Rectal smooth muscle tissue (tissue), 1 donor: ENCODE data around the gene FILIP1L.

Experiments
- H3K27ac ChIP-seq: one replicate; pipeline ENCODE4 v1.7.0; 2013; ENCODE audit warnings: low read depth, low read length, inconsistent platforms
- H3K27me3 ChIP-seq: one replicate; pipeline ENCODE4 v1.7.0; 2013; ENCODE audit warnings: low read length; ENCODE audit not compliant: control insufficient read depth, insufficient read depth
- H3K36me3 ChIP-seq: one replicate; pipeline ENCODE4 v1.7.0; 2013; ENCODE audit warnings: low read length; ENCODE audit not compliant: control insufficient read depth, insufficient read depth
- H3K4me1 ChIP-seq: one replicate; pipeline ENCODE4 v1.7.0; 2013; ENCODE audit warnings: low read length; ENCODE audit not compliant: control insufficient read depth, insufficient read depth
- H3K4me3 ChIP-seq: one replicate; pipeline ENCODE4 v1.7.0; 2013; ENCODE audit warnings: low read length
- H3K9ac ChIP-seq: one replicate; pipeline ENCODE4 v1.7.0; 2013; ENCODE audit warnings: low read length

The FILIP1L gene

GRCh38 chr3:99900248-99900647, 214.1 kb downstream of the FILIP1L start:
- H3K27me3 ChIP-seq, result no peaks in the 10 kb centered on the region
- H3K9ac ChIP-seq, result no peak overlapping the region
- H3K4me3 ChIP-seq, result no peak overlapping the region
- no peaks in the 10 kb centered on the region for H3K4me1 ChIP-seq
- no peaks in the 10 kb centered on the region for H3K36me3 ChIP-seq
- no peak overlapping the region for H3K27ac ChIP-seq

- H3K36me3 ChIP-seq, result no peaks in the 10 kb centered on the region
- no peak overlapping the region for H3K27ac ChIP-seq
- H3K27me3 ChIP-seq, result no peaks in the 10 kb centered on the region
- H3K4me3 ChIP-seq, result no peak overlapping the region
- H3K4me1 ChIP-seq, result no peaks in the 10 kb centered on the region
- H3K9ac ChIP-seq, result no peak overlapping the region
These were observed 214.7 kb downstream of the FILIP1L start for GRCh38 chr3:99899603-99900002.

GRCh38 chr3:99896482-99896881, 217.8 kb downstream of the FILIP1L start:
- no peaks in the 10 kb centered on the region for H3K4me1 ChIP-seq
- no peaks in the 10 kb centered on the region for H3K36me3 ChIP-seq
- H3K4me3 ChIP-seq, result no peak overlapping the region
- H3K27ac ChIP-seq, result no peak overlapping the region
- no peaks in the 10 kb centered on the region for H3K27me3 ChIP-seq
- no peak overlapping the region for H3K9ac ChIP-seq

- Histone ChIP-seq H3K27me3 (no peaks in the 10 kb centered on the region), H3K4me3 (no peak overlapping the region), H3K36me3 (no peaks in the 10 kb centered on the region), H3K9ac (no peak overlapping the region), H3K4me1 (no peaks in the 10 kb centered on the region), H3K27ac (no peak overlapping the region)
These were observed 218.4 kb downstream of the FILIP1L start for GRCh38 chr3:99895703-99896441.

- Histone ChIP-seq H3K27ac (no peak overlapping the region), H3K36me3 (no peaks in the 10 kb centered on the region), H3K9ac (no peak overlapping the region), H3K4me3 (no peak overlapping the region), H3K27me3 (no peaks in the 10 kb centered on the region), H3K4me1 (no peaks in the 10 kb centered on the region)
These were observed 219.1 kb downstream of the FILIP1L start for GRCh38 chr3:99895131-99895696.

GRCh38 chr3:99892332-99892731, 222.0 kb downstream of the FILIP1L start:
- Histone ChIP-seq H3K4me1 (no peaks in the 10 kb centered on the region), H3K4me3 (no peak overlapping the region), H3K27ac (no peak overlapping the region), H3K9ac (no peak overlapping the region), H3K27me3 (no peaks in the 10 kb centered on the region), H3K36me3 (no peaks in the 10 kb centered on the region)

- Histone ChIP-seq H3K4me1 (no peaks in the 10 kb centered on the region), H3K27ac (no peak overlapping the region), H3K36me3 (no peaks in the 10 kb centered on the region), H3K4me3 (no peak overlapping the region), H3K27me3 (no peaks in the 10 kb centered on the region), H3K9ac (no peak overlapping the region)
These were observed 222.6 kb downstream of the FILIP1L start for GRCh38 chr3:99891610-99892285.

- H3K36me3 ChIP-seq, result no peaks in the 10 kb centered on the region
- no peak overlapping the region for H3K27ac ChIP-seq
- no peak overlapping the region for H3K4me3 ChIP-seq
- no peaks in the 10 kb centered on the region for H3K27me3 ChIP-seq
- no peak overlapping the region for H3K9ac ChIP-seq
- peaks cover 4% of the 10 kb centered on the region for H3K4me1 ChIP-seq
These were observed 228.4 kb downstream of the FILIP1L start for GRCh38 chr3:99885851-99886250.

GRCh38 chr3:99885085-99885484, 229.2 kb downstream of the FILIP1L start:
- H3K4me3 ChIP-seq, result no peak overlapping the region
- no peaks in the 10 kb centered on the region for H3K27me3 ChIP-seq
- H3K27ac ChIP-seq, result no peak overlapping the region
- H3K9ac ChIP-seq, result no peak overlapping the region
- H3K36me3 ChIP-seq, result no peaks in the 10 kb centered on the region
- peaks cover 6% of the 10 kb centered on the region for H3K4me1 ChIP-seq

- H3K36me3 ChIP-seq, result no peaks in the 10 kb centered on the region
- H3K27me3 ChIP-seq, result no peaks in the 10 kb centered on the region
- no peak overlapping the region for H3K4me3 ChIP-seq
- no peak overlapping the region for H3K27ac ChIP-seq
- H3K9ac ChIP-seq, result no peak overlapping the region
- H3K4me1 ChIP-seq, result peaks cover 6% of the 10 kb centered on the region
These were observed 229.8 kb downstream of the FILIP1L start for GRCh38 chr3:99884484-99884883.

GRCh38 chr3:99883693-99884092, 230.6 kb downstream of the FILIP1L start:
- Histone ChIP-seq H3K4me1 (peaks cover 6% of the 10 kb centered on the region), H3K27me3 (no peaks in the 10 kb centered on the region), H3K27ac (no peak overlapping the region), H3K9ac (no peak overlapping the region), H3K36me3 (no peaks in the 10 kb centered on the region), H3K4me3 (no peak overlapping the region)

GRCh38 chr3:99883138-99883461, 231.2 kb downstream of the FILIP1L start:
- Histone ChIP-seq H3K4me3 (no peak overlapping the region), H3K9ac (no peak overlapping the region), H3K4me1 (peaks cover 7% of the 10 kb centered on the region), H3K36me3 (no peaks in the 10 kb centered on the region), H3K27me3 (no peaks in the 10 kb centered on the region), H3K27ac (no peak overlapping the region)
